Panc1 (cell line): ENCODE results near the gene AIMP2. TPM values are rescaled to one million over a fixed set of nuclear protein-coding genes. Genes with fewer than 3 reads are reported as not detected.
"Not testable (repeated sequence)": the region's sequence is repeated elsewhere in the genome, so short reads cannot be mapped to it uniquely, and the experiment has no call there.

Experiments used
- ATAC-seq: fragments of 200-7000 bp; cut with Tn5 transposase; 2 replicates; pipeline ENCODE4 v1.9.1; 2020; ENCODE audit warnings: mild to moderate bottlenecking, moderate library complexity
- BruUV-seq: library from RNA; stranded (reverse); fragments of 400-500 nt; replicated peaks from 2 replicates; lab custom pipeline; 2021; lab: Mats Ljungman, UMichigan
- CTCF ChIA-PET: fragments of 300-600 bp; sonication (Branson Sonifier 250); formaldehyde crosslinking; loops from one replicate; lab custom pipeline; 2022; ENCODE audit warnings: antibody characterized with exemption; lab: Charles Lee
- POLR2A ChIA-PET: fragments of 300-600 bp; sonication (Branson Sonifier 250); formaldehyde crosslinking; loops from one replicate; lab custom pipeline; 2022; ENCODE audit warnings: antibody characterized with exemption; lab: Charles Lee
- DNase-seq: peaks from one replicate; pipeline ENCODE4 v3.0.0-alpha.2; 2010; ENCODE audit warnings: low read depth, low spot score
- H3K27ac ChIP-seq: 2 replicates; pipeline ENCODE4 v1.5.1; 2011; ENCODE audit warnings: mild to moderate bottlenecking, low read length, inconsistent platforms
- H3K27me3 ChIP-seq: fragments of 200-500 bp; sonication (Bioruptor generic); 2 replicates; pipeline ENCODE4 v1.6.0; 2014; ENCODE audit warnings: low read length, inconsistent platforms; ENCODE audit not compliant: control insufficient read depth, insufficient read depth
- H3K36me3 ChIP-seq: fragments of 200-500 bp; sonication (Bioruptor generic); 2 replicates; pipeline ENCODE4 v1.5.1; 2014; ENCODE audit warnings: inconsistent platforms, mild to moderate bottlenecking, low read length, moderate library complexity; ENCODE audit not compliant: control insufficient read depth, insufficient read depth
- H3K4me1 ChIP-seq: 2 replicates; pipeline ENCODE4 v1.5.1; 2011; ENCODE audit warnings: inconsistent platforms, mild to moderate bottlenecking, low read length, moderate library complexity; ENCODE audit not compliant: control insufficient read depth, insufficient read depth
- H3K4me3 ChIP-seq, 2 experiments: 2 replicates each; pipeline ENCODE4 v1.5.1; 2011 to 2012; ENCODE audit warnings: low read depth in 2 of 2, low read length in 2 of 2, mild to moderate bottlenecking in 2 of 2, inconsistent platforms in 1 of 2, moderate library complexity in 1 of 2
- H3K9me3 ChIP-seq: fragments of 200-500 bp; sonication (Bioruptor generic); 2 replicates; pipeline ENCODE4 v1.5.1; 2014; ENCODE audit warnings: low read depth, mild to moderate bottlenecking, inconsistent platforms, low read length, moderate library complexity; ENCODE audit not compliant: control insufficient read depth, insufficient read depth
- CTCF ChIP-seq: fragments of 450-650 bp; IDR thresholded peaks from 2 replicates; pipeline ENCODE4 v1.5.1; 2017; ENCODE audit warnings: mild to moderate bottlenecking
- POLR2AphosphoS5 ChIP-seq: IDR thresholded peaks from 2 replicates; pipeline ENCODE4 v1.6.1; 2012; ENCODE audit warnings: mild to moderate bottlenecking, low read depth, low read length, moderate library complexity
- SIN3A ChIP-seq: IDR thresholded peaks from 2 replicates; pipeline ENCODE4 v1.6.1; 2012; ENCODE audit warnings: low read depth, mild to moderate bottlenecking, low read length, moderate library complexity, borderline replicate concordance; ENCODE audit not compliant: insufficient read depth
- TCF7L2 ChIP-seq: IDR thresholded peaks from 2 replicates; pipeline ENCODE4 v1.6.1; 2011; ENCODE audit warnings: mild to moderate bottlenecking, low read depth, low read length, inconsistent platforms
- in situ Hi-C: cut with HindIII; loops from 2 replicates; pipeline ENCODE4 v1.10.0; 2016; ENCODE audit warnings: low sequenced_read_pairs, low pct_unique_long_range_greater_than_20kb
- intact Hi-C: fragments of 100-400 bp; cut with micrococcal nuclease; formaldehyde crosslinking; loops from one replicate; pipeline ENCODE4 v1.10.0; 2022; ENCODE audit not compliant: unreplicated experiment
- total RNA-seq: library from RNA; stranded (reverse); gene quantifications from one replicate; pipeline ENCODE4 v1.2.1, GENCODE V29; 2021; ENCODE audit not compliant: unreplicated experiment
- TF ChIP-seq, protein P1 (sequence below), 2 experiments: IDR thresholded peaks; 2 replicates each; pipeline ENCODE4 v1.6.1; 2011 to 2012; ENCODE audit warnings: low read depth in 2 of 2, control low read depth in 1 of 2, low read length in 1 of 2, mild to moderate bottlenecking in 1 of 2, moderate library complexity in 1 of 2; ENCODE audit not compliant: insufficient read depth in 1 of 2

The AIMP2 gene
- total RNA-seq, 1 experiment from 2014 or later = 126 TPM

DNA sequence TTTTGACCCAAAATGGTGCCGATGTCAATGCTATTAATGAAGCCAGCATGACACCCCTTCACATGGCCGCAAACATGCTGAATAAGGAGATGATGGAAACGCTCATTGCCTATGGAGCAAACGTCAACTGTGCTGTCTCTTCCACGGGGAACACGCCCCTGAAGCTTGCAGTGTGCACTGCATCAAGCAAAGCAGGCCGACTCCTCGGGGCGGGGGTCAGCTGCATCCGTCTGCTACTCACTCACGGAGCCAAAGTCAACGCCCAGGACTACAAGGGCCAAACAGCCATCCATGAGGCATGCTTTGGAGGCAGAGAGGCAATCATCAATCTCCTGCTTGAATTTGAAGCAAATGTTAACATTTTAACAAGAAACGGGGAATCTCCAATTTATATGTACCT lies 26.6 kb downstream of the AIMP2 start:
- POLR2A ChIA-PET = no interaction called here
- intact Hi-C loops = no loop called here
- CTCF ChIA-PET = no interaction called here
- BruUV-seq = no TSS peak
- Histone ChIP-seq H3K9me3 (no peaks in the 10 kb centered on the region), H3K27me3 (no peaks in the 10 kb centered on the region), H3K4me3 (no peak overlapping the region), H3K4me1 (no peaks in the 10 kb centered on the region), H3K36me3 (peaks cover 30% of the 10 kb centered on the region), H3K27ac (no peak overlapping the region)
- DNase-seq = no peak
- TF ChIP-seq CTCF (no peak), TCF7L2 (no peak), SIN3A (no peak)
- in situ Hi-C loops = no loop called here
- no peak for ATAC-seq

DNA sequence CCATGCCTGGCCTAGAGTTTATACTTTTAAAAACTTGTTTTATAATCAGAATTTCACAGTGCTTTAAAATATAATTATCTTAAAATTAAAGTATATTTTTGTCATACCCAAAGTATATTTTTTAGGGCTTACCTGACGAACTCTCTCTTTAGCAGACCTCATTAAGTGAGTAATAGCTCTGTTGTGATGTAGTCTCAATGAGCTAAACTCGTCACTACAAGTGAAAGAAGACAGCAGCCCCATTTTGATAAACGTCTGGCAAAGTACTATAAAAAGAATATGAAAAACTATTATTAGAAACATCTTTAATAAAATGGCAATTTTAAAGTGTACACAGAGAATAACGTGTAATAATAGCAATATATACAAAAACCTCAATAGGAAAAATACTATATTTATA lies 40.7 kb downstream of the AIMP2 start:
- POLR2A ChIA-PET = no interaction called here
- H3K36me3 ChIP-seq = peaks cover 34% of the 10 kb centered on the region
- in situ Hi-C loops = no loop called here
- TF ChIP-seq SIN3A (no peak), CTCF (no peak), POLR2AphosphoS5 (no peak), TCF7L2 (no peak)
- TF ChIP-seq, protein P1, sequence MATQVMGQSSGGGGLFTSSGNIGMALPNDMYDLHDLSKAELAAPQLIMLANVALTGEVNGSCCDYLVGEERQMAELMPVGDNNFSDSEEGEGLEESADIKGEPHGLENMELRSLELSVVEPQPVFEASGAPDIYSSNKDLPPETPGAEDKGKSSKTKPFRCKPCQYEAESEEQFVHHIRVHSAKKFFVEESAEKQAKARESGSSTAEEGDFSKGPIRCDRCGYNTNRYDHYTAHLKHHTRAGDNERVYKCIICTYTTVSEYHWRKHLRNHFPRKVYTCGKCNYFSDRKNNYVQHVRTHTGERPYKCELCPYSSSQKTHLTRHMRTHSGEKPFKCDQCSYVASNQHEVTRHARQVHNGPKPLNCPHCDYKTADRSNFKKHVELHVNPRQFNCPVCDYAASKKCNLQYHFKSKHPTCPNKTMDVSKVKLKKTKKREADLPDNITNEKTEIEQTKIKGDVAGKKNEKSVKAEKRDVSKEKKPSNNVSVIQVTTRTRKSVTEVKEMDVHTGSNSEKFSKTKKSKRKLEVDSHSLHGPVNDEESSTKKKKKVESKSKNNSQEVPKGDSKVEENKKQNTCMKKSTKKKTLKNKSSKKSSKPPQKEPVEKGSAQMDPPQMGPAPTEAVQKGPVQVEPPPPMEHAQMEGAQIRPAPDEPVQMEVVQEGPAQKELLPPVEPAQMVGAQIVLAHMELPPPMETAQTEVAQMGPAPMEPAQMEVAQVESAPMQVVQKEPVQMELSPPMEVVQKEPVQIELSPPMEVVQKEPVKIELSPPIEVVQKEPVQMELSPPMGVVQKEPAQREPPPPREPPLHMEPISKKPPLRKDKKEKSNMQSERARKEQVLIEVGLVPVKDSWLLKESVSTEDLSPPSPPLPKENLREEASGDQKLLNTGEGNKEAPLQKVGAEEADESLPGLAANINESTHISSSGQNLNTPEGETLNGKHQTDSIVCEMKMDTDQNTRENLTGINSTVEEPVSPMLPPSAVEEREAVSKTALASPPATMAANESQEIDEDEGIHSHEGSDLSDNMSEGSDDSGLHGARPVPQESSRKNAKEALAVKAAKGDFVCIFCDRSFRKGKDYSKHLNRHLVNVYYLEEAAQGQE (IDR thresholded peaks at IDR 0.05; ENCODE audit: insufficient read depth in 1 of 2, low read depth in 2 of 2, low read length in 1 of 2) = no peak
- intact Hi-C loops = no loop called here
- ATAC-seq (no peak), DNase-seq (no peak)
- H3K4me3 ChIP-seq = no peak overlapping the region
- H3K27me3 ChIP-seq = no peaks in the 10 kb centered on the region
- no peak overlapping the region for H3K27ac ChIP-seq
- H3K4me1 ChIP-seq = no peaks in the 10 kb centered on the region
- CTCF ChIA-PET = no interaction called here
- H3K9me3 ChIP-seq = no peaks in the 10 kb centered on the region
- no TSS peak for BruUV-seq

DNA sequence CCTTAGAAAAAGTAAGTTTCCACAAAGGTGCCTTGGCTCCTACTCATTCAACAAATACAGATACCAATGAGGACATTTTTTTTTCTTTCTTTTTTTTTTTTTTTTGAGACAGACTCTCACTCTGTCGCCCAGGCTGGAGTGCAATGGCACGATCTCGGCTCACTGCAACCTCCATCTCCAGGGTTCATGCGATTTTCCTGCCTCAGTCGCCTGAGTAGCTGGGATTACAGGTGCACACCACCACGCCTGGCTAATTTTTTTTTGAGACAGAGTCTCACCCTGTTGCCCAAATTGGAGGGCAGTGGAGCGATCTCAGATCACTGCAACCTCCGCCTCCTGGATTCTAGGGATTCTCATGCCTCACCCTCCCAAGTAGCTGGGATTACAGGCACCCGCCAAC lies 42.1 kb downstream of the AIMP2 start:
- H3K4me1 ChIP-seq, H3K4me3 ChIP-seq, H3K27me3 ChIP-seq, H3K27ac ChIP-seq, in situ Hi-C loops, intact Hi-C loops, DNase-seq, H3K9me3 ChIP-seq, ATAC-seq, BruUV-seq: not testable (repeated sequence)
- ChIA-PET CTCF (interaction anchor here (0.7 kb wide), 1 partner anchor 32 kb away, joined by 4 read pairs; no protein-coding TSS in a partner anchor), POLR2A (interaction anchor here (0.6 kb wide), 1 partner anchor 31 kb away, joined by 5 read pairs; no protein-coding TSS in a partner anchor)
- H3K36me3 ChIP-seq = peaks cover 23% of the 10 kb centered on the region
